ENCODE measurements around the gene KIF6.

KIF6 gene

GRCh38 chr6:39654121-39654520 is 71.1 kb downstream of the KIF6 start:
- no peak for DNase-seq

- no peak for DNase-seq
These were observed 71.6 kb downstream of the KIF6 start for GRCh38 chr6:39653612-39654011.

GRCh38 chr6:39649996-39650395 is 75.2 kb downstream of the KIF6 start:
- no peak for DNase-seq

- DNase-seq = no peak
These were observed 78.3 kb downstream of the KIF6 start for GRCh38 chr6:39646751-39647420.

- no peak for DNase-seq
These were observed 82.9 kb downstream of the KIF6 start for GRCh38 chr6:39642270-39642669.

- DNase-seq = no peak
These were observed 86.9 kb downstream of the KIF6 start for GRCh38 chr6:39638126-39638822.

- no peak for DNase-seq
These were observed 90.4 kb downstream of the KIF6 start for GRCh38 chr6:39634646-39635341.

- no peak for DNase-seq
These were observed 100.0 kb downstream of the KIF6 start for GRCh38 chr6:39625209-39625608.

GRCh38 chr6:39623750-39624149 is 101.5 kb downstream of the KIF6 start:
- no peak for DNase-seq

GRCh38 chr6:39617520-39617919 is 107.7 kb downstream of the KIF6 start:
- no peak for DNase-seq

- no peak for DNase-seq
These were observed 108.2 kb downstream of the KIF6 start for GRCh38 chr6:39617026-39617425.

- no peak for DNase-seq
These were observed 109.6 kb downstream of the KIF6 start for GRCh38 chr6:39615622-39616021.

- DNase-seq = no peak
These were observed 110.7 kb downstream of the KIF6 start for GRCh38 chr6:39614393-39614950.

- no peak for DNase-seq
These were observed 115.0 kb downstream of the KIF6 start for GRCh38 chr6:39610221-39610620.

- no peak for DNase-seq
These were observed 116.4 kb downstream of the KIF6 start for GRCh38 chr6:39608652-39609345.

- no peak for DNase-seq
These were observed 122.3 kb downstream of the KIF6 start for GRCh38 chr6:39602601-39603519.

GRCh38 chr6:39599973-39600372 is 125.2 kb downstream of the KIF6 start:
- no peak for DNase-seq

- no peak for DNase-seq
These were observed 125.9 kb downstream of the KIF6 start for GRCh38 chr6:39599341-39599740.

- DNase-seq = no peak
These were observed 130.9 kb downstream of the KIF6 start for GRCh38 chr6:39594285-39594684.

- no peak for DNase-seq
These were observed 131.6 kb downstream of the KIF6 start for GRCh38 chr6:39593646-39594045.

- no peak for DNase-seq
These were observed 134.3 kb downstream of the KIF6 start for GRCh38 chr6:39590871-39591393.

GRCh38 chr6:39587080-39587479 is 138.1 kb downstream of the KIF6 start:
- no peak for DNase-seq
